Loucy (cell line): ENCODE data around the gene NCAM1.

Experiments used
- H2AFZ ChIP-seq: fragments of 200-600 bp; sonication (generic); 2 replicates; pipeline ENCODE4 v1.6.0; 2016; ENCODE audit warnings: antibody characterized with exemption, mild to moderate bottlenecking, low read length, moderate library complexity
- H3F3A ChIP-seq: fragments of 200-600 bp; 2 replicates; pipeline ENCODE4 v1.6.0; 2016; ENCODE audit warnings: antibody characterized with exemption, low read depth, mild to moderate bottlenecking
- H3K27me3 ChIP-seq: fragments of 200-600 bp; sonication (generic); 2 replicates; pipeline ENCODE4 v1.6.1; 2014; ENCODE audit warnings: low read length, mild to moderate bottlenecking; ENCODE audit not compliant: insufficient read depth, poor library complexity, severe bottlenecking
- H3K36me3 ChIP-seq: fragments of 200-600 bp; sonication (generic); 2 replicates; pipeline ENCODE4 v1.6.1; 2016; ENCODE audit warnings: low read length; ENCODE audit not compliant: insufficient read depth
- H3K4me1 ChIP-seq: fragments of 200-600 bp; sonication (generic); 2 replicates; pipeline ENCODE4 v1.5.1; 2014; ENCODE audit warnings: low read length, mild to moderate bottlenecking; ENCODE audit not compliant: insufficient read depth, poor library complexity, severe bottlenecking
- H3K4me2 ChIP-seq: fragments of 200-600 bp; sonication (generic); 2 replicates; pipeline ENCODE4 v1.6.0; 2014; ENCODE audit warnings: antibody characterized with exemption, low read length, low read depth, mild to moderate bottlenecking; ENCODE audit not compliant: poor library complexity, severe bottlenecking
- H3K4me3 ChIP-seq: fragments of 200-600 bp; sonication (generic); 2 replicates; pipeline ENCODE4 v1.5.1; 2014; ENCODE audit warnings: low read length, mild to moderate bottlenecking, mixed read lengths; ENCODE audit not compliant: poor library complexity, severe bottlenecking
- H3K79me2 ChIP-seq: fragments of 200-600 bp; sonication (generic); 2 replicates; pipeline ENCODE4 v1.6.1; 2014; ENCODE audit warnings: low read length; ENCODE audit not compliant: insufficient read depth
- H3K9ac ChIP-seq: fragments of 200-600 bp; sonication (generic); 2 replicates; pipeline ENCODE4 v1.6.0; 2014; ENCODE audit warnings: mild to moderate bottlenecking, low read depth, low read length, moderate library complexity; ENCODE audit not compliant: poor library complexity, severe bottlenecking
- H3K9me2 ChIP-seq: fragments of 200-600 bp; sonication (generic); replicated peaks from 2 replicates; pipeline ENCODE4 v1.6.1; 2016; ENCODE audit warnings: low read depth, low read length, mixed read lengths
- H3K9me3 ChIP-seq: fragments of 200-600 bp; sonication (generic); 2 replicates; pipeline ENCODE4 v1.6.1; 2014; ENCODE audit warnings: mild to moderate bottlenecking, antibody characterized with exemption, low read length, low read depth; ENCODE audit not compliant: insufficient read depth
- H4K20me1 ChIP-seq: fragments of 200-600 bp; sonication (generic); 2 replicates; pipeline ENCODE4 v1.6.0; 2014; ENCODE audit warnings: antibody characterized with exemption, low read length, mild to moderate bottlenecking; ENCODE audit not compliant: insufficient read depth, poor library complexity, severe bottlenecking
- CTCF ChIP-seq: fragments of 200-600 bp; sonication (generic); conservative IDR thresholded peaks from 2 replicates; pipeline ENCODE4 v1.5.1; 2014; ENCODE audit warnings: mild to moderate bottlenecking, antibody characterized with exemption, low read length
- EZH2phosphoT487 ChIP-seq: fragments of 200-600 bp; IDR thresholded peaks from 2 replicates; pipeline ENCODE4 v1.6.1; 2018; ENCODE audit warnings: antibody characterized with exemption, mild to moderate bottlenecking, moderate library complexity, borderline replicate concordance

NCAM1 gene

GRCh38 chr11:113119966-113120736 lies 158.9 kb downstream of the NCAM1 start:
- H3K9me3 ChIP-seq = no peaks in the 10 kb centered on the region
- no peaks in the 10 kb centered on the region for H3K79me2 ChIP-seq
- no peaks in the 10 kb centered on the region for H3K9me2 ChIP-seq
- no peak overlapping the region for H3K4me2 ChIP-seq
- H3F3A ChIP-seq = no peaks in the 10 kb centered on the region
- no peaks in the 10 kb centered on the region for H3K27me3 ChIP-seq
- no peak overlapping the region for H3K9ac ChIP-seq
- H3K4me1 ChIP-seq = no peaks in the 10 kb centered on the region
- no peaks in the 10 kb centered on the region for H4K20me1 ChIP-seq
- no peak overlapping the region for H3K4me3 ChIP-seq
- TF ChIP-seq EZH2phosphoT487 = no peak
- no peak for TF ChIP-seq CTCF
- H2AFZ ChIP-seq = no peak overlapping the region
- H3K36me3 ChIP-seq = no peaks in the 10 kb centered on the region

GRCh38 chr11:113121746-113122145 lies 160.5 kb downstream of the NCAM1 start:
- H3K36me3 ChIP-seq = no peaks in the 10 kb centered on the region
- TF ChIP-seq EZH2phosphoT487 = no peak
- no peak for TF ChIP-seq CTCF
- H3K9ac ChIP-seq = no peak overlapping the region
- H4K20me1 ChIP-seq = no peaks in the 10 kb centered on the region
- H3K4me1 ChIP-seq = no peaks in the 10 kb centered on the region
- H3K79me2 ChIP-seq = no peaks in the 10 kb centered on the region
- no peaks in the 10 kb centered on the region for H3K9me3 ChIP-seq
- no peaks in the 10 kb centered on the region for H3F3A ChIP-seq
- no peaks in the 10 kb centered on the region for H3K27me3 ChIP-seq
- H3K4me3 ChIP-seq = no peak overlapping the region
- H2AFZ ChIP-seq = no peak overlapping the region
- no peak overlapping the region for H3K4me2 ChIP-seq
- no peaks in the 10 kb centered on the region for H3K9me2 ChIP-seq

- H3K4me2 ChIP-seq = no peak overlapping the region
- H3K4me3 ChIP-seq = no peak overlapping the region
- no peaks in the 10 kb centered on the region for H3K4me1 ChIP-seq
- H2AFZ ChIP-seq = no peak overlapping the region
- no peaks in the 10 kb centered on the region for H3F3A ChIP-seq
- H3K27me3 ChIP-seq = no peaks in the 10 kb centered on the region
- no peak overlapping the region for H3K9ac ChIP-seq
- TF ChIP-seq CTCF (no peak), EZH2phosphoT487 (no peak)
- no peaks in the 10 kb centered on the region for H3K36me3 ChIP-seq
- H4K20me1 ChIP-seq = no peaks in the 10 kb centered on the region
- H3K79me2 ChIP-seq = no peaks in the 10 kb centered on the region
- H3K9me3 ChIP-seq = no peaks in the 10 kb centered on the region
- no peaks in the 10 kb centered on the region for H3K9me2 ChIP-seq
Observed at GRCh38 chr11:113124006-113124405, 162.8 kb downstream of the NCAM1 start.
